Measurements from ENCODE around the gene EIF4G2. TPM values are rescaled to one million over a fixed set of nuclear protein-coding genes. Genes with fewer than 3 reads are reported as not detected.

The EIF4G2 gene
- total RNA-seq, 6 experiments from 2014 or later: 229 to 373 (median 302) TPM

- peaks cover 0 to 27% (median 9%) of the 10 kb centered on the region in 4 donors for H3K36me3 ChIP-seq
- H3K4me1 ChIP-seq: peaks cover 0 to 17% (median 4%) of the 10 kb centered on the region in 4 donors
- intact Hi-C loops (cut with DNase I): no loop called here
- no peaks in the 10 kb centered on the region for H3K27me3 ChIP-seq
- no peak for DNase-seq
- no peaks in the 10 kb centered on the region for H3K9me3 ChIP-seq
- H3K4me3 ChIP-seq: no peak overlapping the region
- WGBS (ENCODE audit: insufficient coverage, low coverage, low lambda C conversion rate, missing lambda C conversion rate): 100% methylated on average over 2 of the region's 2 CpGs
- TF ChIP-seq CTCF (IDR thresholded peaks at IDR 0.05): no peak
- TF ChIP-seq POLR2A (IDR thresholded peaks at IDR 0.05): no peak
- ATAC-seq: no peak
- H3K27ac ChIP-seq: no peak overlapping the region
Observed at GRCh38 chr11:10855295-10855694, 46.6 kb upstream of the EIF4G2 start.

DNA sequence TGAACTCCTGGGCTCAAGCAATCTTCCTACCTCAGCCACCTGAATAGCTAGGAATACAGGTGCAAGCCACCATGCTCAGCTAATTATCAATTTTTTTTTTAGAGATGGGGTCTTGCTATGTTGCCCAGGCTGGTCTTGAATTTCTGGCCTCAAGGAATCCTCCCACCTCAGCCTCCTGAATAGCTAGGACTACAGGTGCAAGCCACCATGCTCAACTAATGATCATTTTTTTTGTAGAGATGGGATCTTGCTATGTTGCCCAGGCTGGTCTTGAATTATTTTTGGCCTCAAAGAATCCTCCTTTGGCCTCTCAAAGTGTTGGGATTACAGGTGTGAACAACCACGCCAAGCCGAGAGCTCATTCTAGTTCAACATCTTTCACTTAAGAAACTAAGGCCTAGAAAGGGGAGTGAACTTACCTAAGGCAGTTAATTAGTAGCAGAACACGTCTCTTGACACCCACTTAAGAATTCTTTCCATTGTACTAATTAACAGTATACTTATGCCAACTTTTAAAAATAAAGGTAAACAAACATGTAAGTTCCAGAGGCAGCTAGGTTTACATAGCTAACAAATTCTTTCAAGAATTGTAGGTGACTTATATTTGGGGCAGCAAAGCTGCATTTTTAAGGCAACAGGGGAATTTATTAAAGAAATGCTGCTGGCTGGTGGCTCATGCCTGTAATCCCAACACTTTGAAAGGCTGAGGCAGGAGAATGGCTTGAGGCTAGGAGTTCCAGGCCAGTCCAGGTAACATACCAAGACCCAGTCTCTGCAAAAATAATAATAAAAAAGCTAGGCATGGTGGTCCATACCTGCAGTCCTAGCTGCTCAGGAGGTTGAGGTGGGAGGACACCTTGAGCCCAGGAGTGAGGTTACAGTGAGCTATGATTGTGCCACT lies 39.5 kb upstream of the EIF4G2 start:
- no peak for DNase-seq
- no peak overlapping the region for H3K27ac ChIP-seq
- 88% methylated on average over 3 of the region's 3 CpGs for WGBS (ENCODE audit: insufficient coverage, low coverage, low lambda C conversion rate, missing lambda C conversion rate)

DNA sequence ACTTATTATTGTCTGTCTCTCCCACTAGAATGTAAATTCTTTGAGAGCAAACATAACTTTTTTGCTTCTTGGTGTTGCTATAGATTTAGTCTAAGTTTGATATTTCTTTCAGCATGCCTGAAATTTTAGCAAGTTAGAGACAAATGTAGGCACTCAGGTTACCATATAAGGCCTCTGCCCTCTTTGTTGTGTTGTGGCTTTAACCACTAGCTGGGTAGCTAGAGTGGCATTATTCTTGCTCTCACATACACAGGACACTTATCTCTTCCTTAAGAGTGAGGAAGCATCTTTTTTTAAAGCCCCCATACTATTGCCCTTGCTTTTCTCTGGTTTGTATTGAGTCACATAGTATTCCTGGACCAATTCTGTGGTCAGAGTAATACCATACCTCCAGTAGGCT lies 37.9 kb upstream of the EIF4G2 start:
- H3K4me3 ChIP-seq: no peak overlapping the region
- ATAC-seq (no peak), DNase-seq (no peak)
- H3K9me3 ChIP-seq: no peaks in the 10 kb centered on the region
- no peaks in the 10 kb centered on the region for H3K4me1 ChIP-seq
- no peaks in the 10 kb centered on the region for H3K27me3 ChIP-seq
- H3K36me3 ChIP-seq: no peaks in the 10 kb centered on the region
- no peak for TF ChIP-seq POLR2A (IDR thresholded peaks at IDR 0.05)
- TF ChIP-seq CTCF (IDR thresholded peaks at IDR 0.05): no peak
- H3K27ac ChIP-seq: no peak overlapping the region
- intact Hi-C loops (cut with DNase I): no loop called here

More for the DNA sequence above, 39.5 kb upstream of the EIF4G2 start:
- no peak for ATAC-seq
- intact Hi-C loops (cut with DNase I): no loop called here
- Histone ChIP-seq H3K9me3 (no peaks in the 10 kb centered on the region), H3K4me1 (no peaks in the 10 kb centered on the region), H3K4me3 (no peak overlapping the region), H3K36me3 (peaks cover 0 to 7% (median under 1%) of the 10 kb centered on the region in 4 donors), H3K27me3 (no peaks in the 10 kb centered on the region)
- TF ChIP-seq CTCF (IDR thresholded peaks at IDR 0.05) (no peak), POLR2A (IDR thresholded peaks at IDR 0.05) (no peak)

DNA sequence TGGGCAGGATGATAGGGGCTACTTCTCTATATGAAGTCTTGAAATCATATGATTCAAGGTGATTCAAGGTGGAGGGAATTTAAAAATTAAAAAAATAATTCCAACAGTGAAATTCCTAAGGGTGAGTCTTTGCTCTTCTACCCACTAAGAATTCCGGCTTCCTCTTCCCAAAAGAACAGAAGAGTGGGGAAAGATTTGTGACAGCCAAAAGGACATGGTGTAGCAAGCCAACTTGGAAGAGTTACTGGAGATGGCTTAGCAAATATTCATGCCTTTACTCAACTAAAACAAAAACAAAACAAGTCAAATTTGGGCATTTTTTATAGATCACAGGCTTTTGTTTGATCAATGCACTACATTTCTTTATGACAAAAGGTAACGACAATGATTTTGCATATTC lies 36.9 kb upstream of the EIF4G2 start:
- no peak for TF ChIP-seq CTCF (IDR thresholded peaks at IDR 0.05)
- TF ChIP-seq POLR2A (IDR thresholded peaks at IDR 0.05): no peak
- intact Hi-C loops (cut with DNase I): no loop called here
- WGBS (ENCODE audit: insufficient coverage, low coverage, low lambda C conversion rate, missing lambda C conversion rate): 89% methylated on average over 2 of the region's 2 CpGs
- no peak for ATAC-seq
- Histone ChIP-seq H3K4me3 (no peak overlapping the region), H3K27me3 (no peaks in the 10 kb centered on the region), H3K9me3 (no peaks in the 10 kb centered on the region), H3K27ac (no peak overlapping the region), H3K4me1 (no peaks in the 10 kb centered on the region), H3K36me3 (no peaks in the 10 kb centered on the region)
- no peak for DNase-seq

Data from right lobe of liver (tissue), 6 donors.